BLaER1 treated with 17β-estradiol and CSF1 and Interleukin-3, amounts not matched to agents 10 nM and 100 nM (cell line): ENCODE data around the gene SLIT3.

Experiments
- H3K27ac ChIP-seq, 11 experiments: shearing (Covaris generic); formaldehyde crosslinking; 2 replicates each; pipeline ENCODE4 v1.8.1; 2022
- H3K27me3 ChIP-seq, 11 experiments: shearing (Covaris generic); formaldehyde crosslinking; 2 replicates each; pipeline ENCODE4 v1.8.1; 2022
- H3K36me3 ChIP-seq, 11 experiments: shearing (Covaris generic); formaldehyde crosslinking; 2 replicates each; pipeline ENCODE4 v1.8.1; 2022
- H3K4me1 ChIP-seq, 10 experiments: shearing (Covaris generic); formaldehyde crosslinking; 2 replicates each; pipeline ENCODE4 v1.8.1; 2022
- H3K4me2 ChIP-seq, 11 experiments: shearing (Covaris generic); formaldehyde crosslinking; 2 replicates each; pipeline ENCODE4 v1.8.1; 2022
- H3K4me3 ChIP-seq, 10 experiments: shearing (Covaris generic); formaldehyde crosslinking; 2 replicates each; pipeline ENCODE4 v1.8.1; 2022
- H3K9ac ChIP-seq, 11 experiments: shearing (Covaris generic); formaldehyde crosslinking; 2 replicates each; pipeline ENCODE4 v1.8.1; 2022
- H3K9me3 ChIP-seq, 11 experiments: shearing (Covaris generic); formaldehyde crosslinking; replicated peaks in 1 of 11; 2 replicates each; pipeline ENCODE4 v1.8.1; 2022
- H4K20me1 ChIP-seq, 11 experiments: shearing (Covaris generic); formaldehyde crosslinking; 2 replicates each; pipeline ENCODE4 v1.8.1; 2022
- Cebpa-rat ChIP-seq, 11 experiments: shearing (Covaris generic); IDR thresholded peaks; 2 replicates each; pipeline ENCODE4 v1.8.1; 2022

The SLIT3 gene

DNA sequence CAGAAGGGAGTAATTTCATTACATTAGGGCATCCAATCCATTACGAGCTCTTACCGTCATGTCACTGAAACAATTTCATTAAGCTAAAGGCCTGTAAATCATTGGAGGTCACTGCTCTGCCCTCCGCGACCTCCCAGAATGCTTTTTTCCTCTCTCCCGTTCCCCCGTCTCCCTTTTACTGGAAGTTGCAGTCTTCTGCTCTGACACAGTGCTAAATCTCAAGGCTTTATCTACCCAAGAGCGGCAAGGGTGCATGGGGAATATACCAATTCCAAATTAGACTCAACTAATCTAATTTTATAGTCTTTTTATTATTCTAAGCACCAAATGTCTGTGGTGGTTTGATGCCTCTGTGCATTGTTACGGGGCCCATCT, 456.0 kb downstream of the SLIT3 start:
- H3K27ac ChIP-seq: no peak overlapping the region
- H3K27me3 ChIP-seq: no peaks in the 10 kb centered on the region
- H3K4me1 ChIP-seq: peaks cover 0 to 9% (median 7%) of the 10 kb centered on the region in 10 experiments; a peak in 14 of 20 replicates
- no peak overlapping the region for H3K4me2 ChIP-seq
- no peaks in the 10 kb centered on the region for H4K20me1 ChIP-seq
- no peaks in the 10 kb centered on the region for H3K9me3 ChIP-seq
- H3K9ac ChIP-seq: no peak overlapping the region
- H3K4me3 ChIP-seq: no peak overlapping the region
- TF ChIP-seq Cebpa-rat (IDR thresholded peaks at IDR 0.05): no peak
- no peaks in the 10 kb centered on the region for H3K36me3 ChIP-seq

- no peak overlapping the region for H3K4me3 ChIP-seq
- H3K4me2 ChIP-seq: no peak overlapping the region
- no peaks in the 10 kb centered on the region for H3K9me3 ChIP-seq
- no peak overlapping the region for H3K9ac ChIP-seq
- H3K36me3 ChIP-seq: no peaks in the 10 kb centered on the region
- H3K4me1 ChIP-seq: peaks cover 0 to 9% (median 7%) of the 10 kb centered on the region in 10 experiments; a peak in 14 of 20 replicates
- no peaks in the 10 kb centered on the region for H4K20me1 ChIP-seq
- H3K27me3 ChIP-seq: no peaks in the 10 kb centered on the region
- no peak for TF ChIP-seq Cebpa-rat (IDR thresholded peaks at IDR 0.05)
- H3K27ac ChIP-seq: no peak overlapping the region
These were observed 456.7 kb downstream of the SLIT3 start for GRCh38 chr5:168844016-168844921.

DNA sequence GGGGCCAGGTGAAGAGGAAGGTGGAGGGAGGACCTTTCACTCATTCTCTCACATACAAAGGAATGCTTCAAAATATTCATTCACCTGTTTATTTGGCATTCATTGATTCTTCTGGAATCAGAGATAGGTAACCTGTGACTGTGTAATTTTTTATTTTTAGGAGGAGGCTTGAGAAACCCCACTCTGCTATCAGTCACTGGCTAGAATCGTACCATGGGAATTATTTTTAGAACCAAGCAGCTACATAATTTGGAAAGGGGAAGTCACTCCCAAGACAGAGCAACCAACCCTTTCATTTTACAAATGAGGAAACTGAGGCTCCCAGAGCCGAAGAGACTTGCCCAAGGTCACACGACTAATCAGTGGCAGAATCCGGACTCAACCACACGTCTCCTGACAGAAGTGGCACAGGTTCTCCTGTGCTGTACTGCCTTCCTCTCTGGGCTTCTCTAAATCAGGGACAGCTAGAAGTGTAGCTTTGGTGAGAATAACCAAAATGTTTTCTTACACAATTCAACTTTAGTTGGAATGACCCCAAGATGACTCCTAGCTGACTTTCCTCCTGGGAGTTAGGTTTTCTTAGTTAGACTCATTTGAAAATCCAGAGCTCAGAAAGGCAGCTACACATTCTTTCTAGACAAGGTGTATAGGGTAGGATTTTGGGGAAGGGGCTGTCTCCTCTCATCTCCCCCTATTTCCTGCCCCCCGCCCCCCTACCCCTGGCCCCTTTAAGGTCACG, 457.5 kb downstream of the SLIT3 start:
- H3K27ac ChIP-seq: no peak overlapping the region
- TF ChIP-seq Cebpa-rat (IDR thresholded peaks at IDR 0.05): no peak
- no peaks in the 10 kb centered on the region for H3K27me3 ChIP-seq
- H3K9me3 ChIP-seq: no peaks in the 10 kb centered on the region
- H3K9ac ChIP-seq: no peak overlapping the region
- H3K4me2 ChIP-seq: peak overlapping the region in 10 of 11 experiments; percentile 3 to 56 (median 42); a peak in 16 of 22 replicates
- no peaks in the 10 kb centered on the region for H4K20me1 ChIP-seq
- peaks cover 0 to 9% (median 7%) of the 10 kb centered on the region in 10 experiments; a peak in 14 of 20 replicates for H3K4me1 ChIP-seq
- no peak overlapping the region for H3K4me3 ChIP-seq
- no peaks in the 10 kb centered on the region for H3K36me3 ChIP-seq

DNA sequence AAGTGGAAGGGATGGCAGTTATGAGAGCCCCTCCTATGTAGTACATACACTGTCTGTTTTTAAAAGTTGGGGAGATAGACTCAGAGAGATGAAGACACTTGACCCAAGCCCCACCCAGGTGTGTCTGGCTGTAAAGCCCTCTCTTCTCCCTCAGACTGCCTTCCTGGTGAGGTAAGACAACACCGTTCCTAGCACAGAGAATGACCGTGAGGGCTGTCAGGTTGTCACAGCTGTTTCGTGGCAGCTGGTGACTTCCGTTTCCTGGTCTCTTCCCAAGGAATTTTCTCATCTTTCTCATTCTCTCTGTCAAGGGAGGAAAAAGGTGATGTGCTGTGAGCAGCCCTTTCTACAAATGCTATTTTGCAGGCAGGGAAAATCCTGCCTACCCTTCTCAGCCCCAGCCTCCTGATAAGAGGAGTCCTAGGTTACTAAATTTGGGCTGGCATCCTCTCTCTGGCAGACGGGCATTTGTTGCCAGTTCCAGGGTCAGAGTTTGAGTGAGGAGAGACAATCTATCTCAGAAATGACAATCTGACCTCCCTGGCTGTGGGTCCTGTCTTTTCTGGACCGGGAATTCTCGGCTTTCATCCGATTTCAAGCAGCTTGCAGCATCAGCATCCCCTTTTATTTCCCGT, 458.3 kb downstream of the SLIT3 start:
- Histone ChIP-seq H3K4me1 (peaks cover 0 to 9% (median 7%) of the 10 kb centered on the region in 10 experiments; a peak in 14 of 20 replicates), H4K20me1 (no peaks in the 10 kb centered on the region), H3K27me3 (no peaks in the 10 kb centered on the region), H3K9ac (no peak overlapping the region), H3K4me2 (peak overlapping the region in 3 of 11 experiments; percentile 41 to 48 (median 44); a peak in 2 of 22 replicates), H3K9me3 (no peaks in the 10 kb centered on the region), H3K4me3 (no peak overlapping the region), H3K27ac (no peak overlapping the region), H3K36me3 (no peaks in the 10 kb centered on the region)
- no peak for TF ChIP-seq Cebpa-rat (IDR thresholded peaks at IDR 0.05)

GRCh38 chr5:168837852-168838251, 463.1 kb downstream of the SLIT3 start:
- no peak overlapping the region for H3K27ac ChIP-seq

GRCh38 chr5:168836603-168837231, 464.2 kb downstream of the SLIT3 start:
- Histone ChIP-seq H3K36me3 (no peaks in the 10 kb centered on the region), H3K9me3 (no peaks in the 10 kb centered on the region), H3K9ac (no peak overlapping the region), H3K4me3 (no peak overlapping the region), H3K4me2 (peak overlapping the region in 3 of 11 experiments; percentile 3 to 26 (median 13); a peak in 2 of 22 replicates), H3K27me3 (no peaks in the 10 kb centered on the region), H3K27ac (no peak overlapping the region), H3K4me1 (peaks cover 0 to 6% (median 0%) of the 10 kb centered on the region in 10 experiments; a peak in 1 of 20 replicates), H4K20me1 (no peaks in the 10 kb centered on the region)
- TF ChIP-seq Cebpa-rat (IDR thresholded peaks at IDR 0.05): no peak

More at GRCh38 chr5:168837852-168838251, 463.1 kb downstream of the SLIT3 start:
- no peaks in the 10 kb centered on the region for H4K20me1 ChIP-seq
- no peaks in the 10 kb centered on the region for H3K36me3 ChIP-seq
- TF ChIP-seq Cebpa-rat (IDR thresholded peaks at IDR 0.05): no peak
- H3K9ac ChIP-seq: no peak overlapping the region
- no peaks in the 10 kb centered on the region for H3K27me3 ChIP-seq
- H3K9me3 ChIP-seq: no peaks in the 10 kb centered on the region
- H3K4me3 ChIP-seq: no peak overlapping the region
- peaks cover 0 to 6% (median 0%) of the 10 kb centered on the region in 10 experiments; a peak in 1 of 20 replicates for H3K4me1 ChIP-seq
- H3K4me2 ChIP-seq: no peak overlapping the region

- Histone ChIP-seq H3K9me3 (no peaks in the 10 kb centered on the region), H3K4me2 (no peak overlapping the region), H3K27ac (no peak overlapping the region), H3K4me1 (peaks cover 0 to 6% (median 0%) of the 10 kb centered on the region in 10 experiments; a peak in 1 of 20 replicates), H4K20me1 (no peaks in the 10 kb centered on the region), H3K9ac (no peak overlapping the region), H3K36me3 (no peaks in the 10 kb centered on the region), H3K27me3 (no peaks in the 10 kb centered on the region), H3K4me3 (no peak overlapping the region)
- no peak for TF ChIP-seq Cebpa-rat (IDR thresholded peaks at IDR 0.05)
These were observed 467.0 kb downstream of the SLIT3 start for GRCh38 chr5:168833936-168834335.

DNA sequence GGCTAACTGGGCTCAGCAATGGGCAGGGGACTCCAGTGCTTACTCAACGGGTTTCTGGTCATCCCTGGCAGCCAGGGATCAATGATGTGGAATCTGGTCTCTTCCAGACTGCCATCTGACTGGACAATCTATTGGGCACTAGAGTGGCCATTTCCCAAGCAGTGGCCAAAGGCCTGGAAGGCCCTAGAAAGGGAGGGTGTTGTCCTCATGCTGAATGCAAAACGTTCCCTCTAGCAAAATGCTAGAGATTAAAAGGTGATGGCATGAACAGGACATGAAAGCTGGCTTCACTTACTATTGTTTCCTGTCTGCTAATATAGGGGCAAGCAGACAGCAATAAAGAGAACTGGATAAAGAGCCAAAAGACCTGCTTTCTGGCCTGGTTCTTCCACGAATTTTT, 467.6 kb downstream of the SLIT3 start:
- Histone ChIP-seq H3K27me3 (no peaks in the 10 kb centered on the region), H3K4me2 (no peak overlapping the region), H3K36me3 (no peaks in the 10 kb centered on the region)

More for the DNA sequence above, 467.6 kb downstream of the SLIT3 start:
- no peak overlapping the region for H3K27ac ChIP-seq
- H3K4me3 ChIP-seq: no peak overlapping the region
- no peak overlapping the region for H3K9ac ChIP-seq
- H4K20me1 ChIP-seq: no peaks in the 10 kb centered on the region
- peaks cover 0 to 6% (median 0%) of the 10 kb centered on the region in 10 experiments; a peak in 1 of 20 replicates for H3K4me1 ChIP-seq
- TF ChIP-seq Cebpa-rat (IDR thresholded peaks at IDR 0.05): no peak
- no peaks in the 10 kb centered on the region for H3K9me3 ChIP-seq
